Mammary epithelial cell (primary cell): ENCODE results near the gene LRRC8B.

ENCODE experiments used
- EZH2 ChIP-seq: IDR thresholded peaks from 2 replicates; pipeline ENCODE4 v1.6.1; 2012; ENCODE audit warnings: low read length, inconsistent platforms, borderline replicate concordance
- TF ChIP-seq, protein P1 (sequence below), 2 donors: IDR thresholded peaks in 1 of 2; conservative IDR thresholded peaks in 1 of 2; 2 replicates each; pipeline ENCODE4 v1.5.1; 2011 to 2012; ENCODE audit warnings: inconsistent platforms in 2 of 2, low read length in 2 of 2, mild to moderate bottlenecking in 2 of 2, control low read depth in 1 of 2, low read depth in 1 of 2; ENCODE audit not compliant: insufficient read depth in 1 of 2; ENCODE audit errors: extremely low read depth in 1 of 2

- no peak for TF ChIP-seq EZH2
- TF ChIP-seq, protein P1, sequence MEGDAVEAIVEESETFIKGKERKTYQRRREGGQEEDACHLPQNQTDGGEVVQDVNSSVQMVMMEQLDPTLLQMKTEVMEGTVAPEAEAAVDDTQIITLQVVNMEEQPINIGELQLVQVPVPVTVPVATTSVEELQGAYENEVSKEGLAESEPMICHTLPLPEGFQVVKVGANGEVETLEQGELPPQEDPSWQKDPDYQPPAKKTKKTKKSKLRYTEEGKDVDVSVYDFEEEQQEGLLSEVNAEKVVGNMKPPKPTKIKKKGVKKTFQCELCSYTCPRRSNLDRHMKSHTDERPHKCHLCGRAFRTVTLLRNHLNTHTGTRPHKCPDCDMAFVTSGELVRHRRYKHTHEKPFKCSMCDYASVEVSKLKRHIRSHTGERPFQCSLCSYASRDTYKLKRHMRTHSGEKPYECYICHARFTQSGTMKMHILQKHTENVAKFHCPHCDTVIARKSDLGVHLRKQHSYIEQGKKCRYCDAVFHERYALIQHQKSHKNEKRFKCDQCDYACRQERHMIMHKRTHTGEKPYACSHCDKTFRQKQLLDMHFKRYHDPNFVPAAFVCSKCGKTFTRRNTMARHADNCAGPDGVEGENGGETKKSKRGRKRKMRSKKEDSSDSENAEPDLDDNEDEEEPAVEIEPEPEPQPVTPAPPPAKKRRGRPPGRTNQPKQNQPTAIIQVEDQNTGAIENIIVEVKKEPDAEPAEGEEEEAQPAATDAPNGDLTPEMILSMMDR (conservative IDR thresholded peaks at IDR 0.05 in 1 of 2, IDR thresholded peaks at IDR 0.05 in 1 of 2; ENCODE audit: extremely low read depth in 1 of 2, insufficient read depth in 1 of 2, low read depth in 1 of 2, low read length in 2 of 2), result no peak
Observed at GRCh38 chr1:89608319-89608983, 83.8 kb downstream of the LRRC8B start.
